Tibial artery (tissue), 4 donors: ENCODE measurements around the gene LIME1.

Experiments used
- DNase-seq, 2 donors: peaks; one replicate each; pipeline ENCODE4 v3.0.0-alpha.2; 2019
- H3K27ac ChIP-seq, 2 donors: fragments of 200-600 bp; sonication (generic) in 1 of 2; 1 replicate in 1 of 2; 2 replicates in 1 of 2; pipeline ENCODE4 v1.5.1; 2018 to 2019; ENCODE audit warnings: mild to moderate bottlenecking in 1 of 2
- H3K27me3 ChIP-seq, 2 donors: fragments of 200-600 bp; sonication (generic) in 1 of 2; one replicate each; pipeline versions ENCODE4 v1.5.1 to v1.6.0; 2016 to 2019
- H3K36me3 ChIP-seq, 3 donors: fragments of 200-600 bp; sonication (generic) in 2 of 3; one replicate each; pipeline ENCODE4 v1.5.1; 2016 to 2019; ENCODE audit warnings: mild to moderate bottlenecking in 2 of 3
- H3K4me1 ChIP-seq, 4 donors: fragments of 200-600 bp; sonication (generic) in 2 of 4; 1 replicate in 3 of 4; 2 replicates in 1 of 4; pipeline ENCODE4 v1.5.1; 2016 to 2019
- H3K4me3 ChIP-seq, 2 donors: fragments of 200-600 bp; sonication (generic) in 1 of 2; 1 replicate in 1 of 2; 2 replicates in 1 of 2; pipeline ENCODE4 v1.5.1; 2018 to 2019; ENCODE audit warnings: mild to moderate bottlenecking in 2 of 2
- H3K9me3 ChIP-seq, 3 donors: fragments of 200-600 bp; sonication (generic) in 1 of 3; one replicate each; pipeline ENCODE4 v1.5.1; 2016 to 2019
- CTCF ChIP-seq, 2 experiments: fragments of 200-600 bp in 1 of 2; fragments of 450-650 bp in 1 of 2; IDR thresholded peaks; one replicate each; pipeline ENCODE4 v1.5.1; 2017 to 2019; ENCODE audit warnings: antibody characterized with exemption in 2 of 2, mild to moderate bottlenecking in 1 of 2, moderate library complexity in 1 of 2
- intact Hi-C: fragments of 100-400 bp; cut with DNase I; formaldehyde crosslinking; loops from one replicate; pipeline ENCODE4 v1.15.0; 2023; ENCODE audit warnings: low total_unique reads

LIME1 gene

GRCh38 chr20:63756648-63756991 lies 20.2 kb downstream of the LIME1 start:
- intact Hi-C loops, result no loop called here
- Histone ChIP-seq H3K4me1 (no peaks in the 10 kb centered on the region), H3K27me3 (no peaks in the 10 kb centered on the region), H3K4me3 (no peak overlapping the region), H3K27ac (no peak overlapping the region), H3K36me3 (peaks cover 0 to 8% (median 0%) of the 10 kb centered on the region in 3 donors), H3K9me3 (no peaks in the 10 kb centered on the region)
- no peak for DNase-seq
- TF ChIP-seq CTCF (IDR thresholded peaks at IDR 0.05), result no peak

GRCh38 chr20:63758152-63758551 lies 21.7 kb downstream of the LIME1 start:
- H3K27ac ChIP-seq, result no peak overlapping the region
- TF ChIP-seq CTCF (IDR thresholded peaks at IDR 0.05), result no peak
- no peaks in the 10 kb centered on the region for H3K36me3 ChIP-seq
- H3K4me3 ChIP-seq, result no peak overlapping the region
- no peak for DNase-seq
- H3K4me1 ChIP-seq, result no peaks in the 10 kb centered on the region
- H3K9me3 ChIP-seq, result no peaks in the 10 kb centered on the region
- intact Hi-C loops, result no loop called here
- H3K27me3 ChIP-seq, result no peaks in the 10 kb centered on the region

- Histone ChIP-seq H3K27me3 (no peaks in the 10 kb centered on the region), H3K4me1 (no peaks in the 10 kb centered on the region), H3K27ac (no peak overlapping the region), H3K4me3 (no peak overlapping the region), H3K9me3 (no peaks in the 10 kb centered on the region), H3K36me3 (no peaks in the 10 kb centered on the region)
- no peak for DNase-seq
- intact Hi-C loops, result no loop called here
- no peak for TF ChIP-seq CTCF (IDR thresholded peaks at IDR 0.05)
Measured at GRCh38 chr20:63759377-63759901, 23.0 kb downstream of the LIME1 start.

GRCh38 chr20:63765082-63765873 lies 28.8 kb downstream of the LIME1 start:
- no peaks in the 10 kb centered on the region for H3K27me3 ChIP-seq
- intact Hi-C loops, result no loop called here
- H3K9me3 ChIP-seq, result no peaks in the 10 kb centered on the region
- no peak for TF ChIP-seq CTCF (IDR thresholded peaks at IDR 0.05)
- no peaks in the 10 kb centered on the region for H3K4me1 ChIP-seq
- no peak overlapping the region for H3K4me3 ChIP-seq
- peaks cover 0 to 20% (median 12%) of the 10 kb centered on the region in 3 donors for H3K36me3 ChIP-seq
- no peak overlapping the region for H3K27ac ChIP-seq
- no peak for DNase-seq

DNA sequence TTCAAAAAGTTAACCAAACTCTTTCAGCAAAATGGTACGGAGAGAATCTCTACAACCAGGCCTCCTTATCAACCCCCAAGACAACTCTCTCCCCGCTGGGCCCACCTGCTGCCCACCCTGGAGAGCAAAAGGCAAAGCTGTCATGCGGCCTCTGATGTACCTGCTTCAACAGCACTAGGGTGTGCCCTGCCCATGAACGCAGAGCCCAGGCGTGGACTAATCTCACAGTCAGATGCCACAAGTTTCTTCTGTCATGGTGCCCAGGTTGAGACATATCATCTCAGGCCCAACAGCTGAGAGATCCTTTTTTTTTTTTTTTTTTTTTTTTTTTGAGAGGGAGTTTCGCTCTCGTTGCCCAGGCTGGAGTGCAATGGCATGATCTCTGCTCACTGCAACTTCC lies 29.4 kb downstream of the LIME1 start:
- Histone ChIP-seq H3K4me3 (no peak overlapping the region), H3K27me3 (no peaks in the 10 kb centered on the region), H3K9me3 (no peaks in the 10 kb centered on the region), H3K27ac (no peak overlapping the region), H3K36me3 (peaks cover 0 to 24% (median 12%) of the 10 kb centered on the region in 3 donors), H3K4me1 (no peaks in the 10 kb centered on the region)
- intact Hi-C loops, result no loop called here
- no peak for TF ChIP-seq CTCF (IDR thresholded peaks at IDR 0.05)
- no peak for DNase-seq
